Posterior vena cava (tissue), 2 donors: ENCODE results near the gene RMP24. TPM values are rescaled to one million over a fixed set of nuclear protein-coding genes. Genes with fewer than 3 reads are reported as not detected.
"Not testable (repeated sequence)": the region's sequence is repeated elsewhere in the genome, so short reads cannot be mapped to it uniquely, and the experiment has no call there.

Experiments
- DNase-seq: peaks from one replicate; pipeline ENCODE4 v3.0.0-alpha.2; 2020; ENCODE audit warnings: low spot score
- intact Hi-C, 2 donors: fragments of 100-400 bp; cut with DNase I; formaldehyde crosslinking; loops; one replicate each; pipeline versions ENCODE4 v1.14.1 to v1.14.2; 2022 to 2023
- microRNA-seq, 2 donors: library from miRNA; unstranded; fragments of <30 nt; microRNA quantifications; one replicate each; pipeline ENCODE4 v1.2.0, GENCODE V29; 2020 to 2021; ENCODE audit warnings: borderline microRNAs expressed in 2 of 2
- total RNA-seq, 2 donors: library from RNA; stranded (reverse); fragmentation: NEBNext Ultra II Directional; extraction: Animal tissue kit (Norgen Biotek cat#: 25700); gene quantifications; one replicate each; pipeline ENCODE4 v1.2.1, GENCODE V29; 2021
- donor health status: DM: yes; HTN: yes; CAD: no.
- donor health status: DM: yes; HTN: yes; CAD: no.

Gene RMP24

DNA sequence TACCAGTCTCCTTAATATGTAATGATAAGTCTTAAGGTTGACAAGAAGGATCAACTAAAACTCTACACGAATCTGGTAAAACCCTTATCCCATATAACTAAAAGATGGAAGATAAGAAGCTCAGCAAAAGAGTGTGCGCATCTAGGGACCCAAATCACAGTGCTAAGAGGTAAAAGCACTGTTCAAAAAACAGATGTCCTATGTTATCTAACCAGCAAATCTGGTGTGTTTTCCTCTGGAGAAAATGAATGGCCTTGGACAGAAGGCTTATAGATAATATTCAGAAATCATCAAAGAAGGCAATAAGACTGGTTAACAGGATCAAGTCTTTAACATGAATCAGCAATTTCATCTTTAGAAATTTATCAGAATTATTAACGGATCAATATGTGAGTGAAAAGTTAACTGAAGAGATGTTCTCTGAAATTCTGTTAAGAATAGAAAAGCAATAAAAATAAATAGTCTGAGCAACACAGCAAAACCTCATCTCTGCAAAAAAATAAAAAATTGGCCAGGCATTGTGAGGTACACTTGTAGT, 47.8 kb downstream of the RMP24 start:
- intact Hi-C loops = no loop called here
- no peak for DNase-seq

DNA sequence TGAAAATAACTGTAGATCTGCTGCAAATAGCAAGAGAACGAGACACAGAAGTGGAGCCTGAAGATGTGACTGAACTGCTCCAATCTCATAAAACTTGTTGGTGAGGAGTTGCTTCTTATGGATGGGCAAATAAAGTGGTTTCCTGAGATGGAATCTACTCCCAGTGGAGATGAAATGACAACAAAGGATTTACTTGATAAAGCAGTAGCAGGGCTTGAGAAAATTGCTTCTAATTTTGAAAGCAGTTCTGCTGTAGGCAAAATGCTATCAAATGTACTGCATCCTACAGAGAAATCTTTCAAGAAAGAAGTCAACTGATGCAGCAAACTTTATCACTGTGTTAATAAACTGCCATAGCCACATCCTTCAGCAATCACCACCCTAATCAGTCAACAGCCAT, 50.9 kb downstream of the RMP24 start:
- no peak for DNase-seq
- intact Hi-C loops = no loop called here

DNA sequence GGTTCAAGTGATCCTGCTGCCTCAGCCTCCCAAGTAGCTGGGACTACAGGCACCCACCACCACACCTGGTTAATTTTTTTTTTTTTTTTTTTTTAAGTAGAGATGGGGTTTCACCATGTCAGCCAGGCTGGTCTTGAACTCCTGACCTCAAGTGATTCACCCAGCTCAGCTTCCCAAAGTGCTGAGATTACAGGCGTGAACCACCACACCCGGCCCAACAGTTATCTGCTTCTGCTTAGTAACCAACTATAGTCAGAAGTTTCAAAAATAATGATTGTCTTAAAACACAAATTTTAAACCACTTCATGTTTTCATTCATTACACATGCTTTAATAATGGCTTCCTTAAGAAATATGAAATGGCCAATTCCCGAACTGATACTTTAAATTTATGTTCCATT, 51.8 kb downstream of the RMP24 start:
- DNase-seq, intact Hi-C loops: not testable (repeated sequence)

DNA sequence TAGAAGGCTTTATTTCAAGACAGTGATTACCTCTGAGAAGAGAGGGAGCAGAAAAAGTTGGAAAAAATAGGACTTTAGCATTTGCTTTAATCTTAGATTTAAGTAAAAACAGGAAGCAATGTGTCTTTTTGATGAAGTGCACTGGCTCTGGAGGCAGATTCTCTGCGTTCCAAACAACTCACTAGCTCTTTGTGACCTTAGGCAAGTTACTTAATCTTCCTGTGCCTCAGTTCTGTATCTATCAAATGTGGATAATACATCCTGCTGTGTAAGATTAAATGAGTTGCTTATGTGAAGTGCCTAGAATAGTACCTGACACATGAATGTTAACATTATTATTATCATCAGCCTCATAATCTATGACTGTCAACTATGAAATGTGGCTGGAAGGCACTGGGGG, 52.5 kb downstream of the RMP24 start:
- no peak for DNase-seq
- intact Hi-C loops = no loop called here

DNA sequence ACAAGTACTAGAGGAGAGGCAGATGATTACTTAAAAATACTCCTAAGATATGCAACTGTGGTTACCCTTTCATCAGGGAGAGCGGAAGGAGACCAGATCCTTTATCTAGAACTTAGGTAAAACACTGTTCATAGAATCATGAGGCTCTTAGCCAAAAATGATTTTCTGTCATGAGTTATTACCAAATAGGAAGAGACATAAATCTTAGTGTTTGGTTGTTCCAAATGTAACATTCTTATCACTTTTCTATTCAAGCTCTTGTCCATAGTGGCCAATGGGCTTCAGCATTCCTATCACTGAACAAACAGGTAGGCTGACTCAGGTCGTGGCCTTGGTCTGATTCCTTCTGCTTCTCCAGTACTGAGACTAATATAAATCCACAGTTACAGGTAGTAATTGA, 56.4 kb downstream of the RMP24 start:
- DNase-seq = no peak
- intact Hi-C loops = no loop called here

Small RNAs within 50 kb of the gene (microRNA-seq; reads per million reads assigned to microRNA genes)
- gene MIR3929 = 0 reads per million in 2 donors

Other genes with a start within 250 kb of the RMP24 start
- gene RPRD1A, start 94.9 kb downstream of the RMP24 start, total RNA-seq = 10 to 100 TPM; 46.9 to 58.8 TPM
- gene SLC39A6, start 156.7 kb downstream of the RMP24 start, total RNA-seq = 10 to 100 TPM; 25.7 to 27.9 TPM
- 10 to 100 TPM; 58.2 to 65.6 TPM for gene ELP2, start 157.2 kb downstream of the RMP24 start, total RNA-seq
- gene MOCOS, start 214.8 kb downstream of the RMP24 start, total RNA-seq = 1 to 10 TPM; 1.2 to 1.3 TPM